ENCODE results near the gene BLID. TPM values are rescaled to one million over a fixed set of nuclear protein-coding genes. Genes with fewer than 3 reads are reported as not detected.

The BLID gene
- polyA plus RNA-seq (ENCODE audit: low read depth in 6 of 6): not detected

- no peaks in the 10 kb centered on the region for H3K36me3 Mint-ChIP-seq
- no peak within 1 kb of the TSS for H3K27ac Mint-ChIP-seq
- DNase-seq (no peak), ATAC-seq (ENCODE audit: low read depth in 2 of 2) (no peak)
- H3K9me3 Mint-ChIP-seq: peaks cover 0 to 3% (median 0%) of the 10 kb centered on the region in 7 donors
- H3K27me3 Mint-ChIP-seq: peaks cover 0 to 19% (median 7%) of the 10 kb centered on the region in 3 donors
- H3K4me3 Mint-ChIP-seq: no peak within 1 kb of the TSS
- no peaks in the 10 kb centered on the region for H3K4me1 Mint-ChIP-seq
Observed at GRCh38 chr11:122115524-122116379, at the start of gene BLID. Gene BLID (minus strand): TSS chr11:122116215. CDS start chr11:122115922, 293 bp downstream.

GRCh38 chr11:122163053-122163819, 47.2 kb upstream of the BLID start:
- Mint-ChIP-seq H3K4me1 (no peaks in the 10 kb centered on the region), H3K27me3 (peaks cover 13 to 19% (median 16%) of the 10 kb centered on the region in 3 donors), H3K27ac (no peak overlapping the region), H3K4me3 (no peak overlapping the region), H3K9me3 (no peaks in the 10 kb centered on the region), H3K36me3 (no peaks in the 10 kb centered on the region)
- ATAC-seq (ENCODE audit: low read depth in 2 of 2) (no peak), DNase-seq (no peak)

- DNase-seq: no peak
- H3K27ac Mint-ChIP-seq: no peak overlapping the region
- peaks cover 2 to 10% (median 3%) of the 10 kb centered on the region in 3 donors for H3K4me1 Mint-ChIP-seq
- no peak overlapping the region for H3K4me3 Mint-ChIP-seq
- no peaks in the 10 kb centered on the region for H3K9me3 Mint-ChIP-seq
- no peak for ATAC-seq (ENCODE audit: low read depth in 2 of 2)
- no peaks in the 10 kb centered on the region for H3K36me3 Mint-ChIP-seq
- H3K27me3 Mint-ChIP-seq: peaks cover 18 to 21% (median 20%) of the 10 kb centered on the region in 3 donors
Observed at GRCh38 chr11:122162095-122162494, 46.1 kb upstream of the BLID start.

- no peaks in the 10 kb centered on the region for H3K9me3 Mint-ChIP-seq
- no peak for DNase-seq
- no peak overlapping the region for H3K4me3 Mint-ChIP-seq
- H3K4me1 Mint-ChIP-seq: peaks cover 4 to 13% (median 9%) of the 10 kb centered on the region in 3 donors
- ATAC-seq (ENCODE audit: low read depth in 2 of 2): no peak
- no peak overlapping the region for H3K27ac Mint-ChIP-seq
- peaks cover 13 to 21% (median 20%) of the 10 kb centered on the region in 3 donors for H3K27me3 Mint-ChIP-seq
- no peaks in the 10 kb centered on the region for H3K36me3 Mint-ChIP-seq
Observed at GRCh38 chr11:122160841-122161590, 45.0 kb upstream of the BLID start.

- Mint-ChIP-seq H3K36me3 (no peaks in the 10 kb centered on the region), H3K4me1 (peaks cover 4 to 13% (median 9%) of the 10 kb centered on the region in 3 donors), H3K9me3 (no peaks in the 10 kb centered on the region), H3K27me3 (peaks cover 13 to 20% (median 14%) of the 10 kb centered on the region in 3 donors), H3K27ac (no peak overlapping the region), H3K4me3 (no peak overlapping the region)
- ATAC-seq (ENCODE audit: low read depth in 2 of 2) (no peak), DNase-seq (no peak)
Observed at GRCh38 chr11:122159861-122160260, 43.8 kb upstream of the BLID start.

GRCh38 chr11:122159173-122159721, 43.2 kb upstream of the BLID start:
- Mint-ChIP-seq H3K27ac (peak overlapping the region in 1 of 6 donors; percentile 36), H3K36me3 (no peaks in the 10 kb centered on the region), H3K9me3 (no peaks in the 10 kb centered on the region), H3K4me3 (no peak overlapping the region), H3K4me1 (peaks cover 4 to 13% (median 9%) of the 10 kb centered on the region in 3 donors), H3K27me3 (peaks cover 13 to 20% (median 16%) of the 10 kb centered on the region in 3 donors)
- ATAC-seq (ENCODE audit: low read depth in 2 of 2) (no peak), DNase-seq (no peak)

GRCh38 chr11:122158171-122158570, 42.2 kb upstream of the BLID start:
- Mint-ChIP-seq H3K4me3 (no peak overlapping the region), H3K9me3 (no peaks in the 10 kb centered on the region)
- ATAC-seq (ENCODE audit: low read depth in 2 of 2): no peak

GRCh38 chr11:122157653-122158161, 41.7 kb upstream of the BLID start:
- Mint-ChIP-seq H3K36me3 (no peaks in the 10 kb centered on the region), H3K27ac (peak overlapping the region in 1 of 6 donors; percentile 39), H3K4me3 (peak overlapping the region in 5 of 8 donors; percentile 12 to 56 (median 34)), H3K4me1 (peaks cover 4 to 13% (median 9%) of the 10 kb centered on the region in 3 donors), H3K9me3 (no peaks in the 10 kb centered on the region), H3K27me3 (peaks cover 13 to 20% (median 19%) of the 10 kb centered on the region in 3 donors)
- ATAC-seq (ENCODE audit: low read depth in 2 of 2): no peak
- no peak for DNase-seq

More at GRCh38 chr11:122158171-122158570, 42.2 kb upstream of the BLID start:
- Mint-ChIP-seq H3K4me1 (peaks cover 4 to 13% (median 9%) of the 10 kb centered on the region in 3 donors), H3K36me3 (no peaks in the 10 kb centered on the region), H3K27ac (peak overlapping the region in 1 of 6 donors; percentile 10), H3K27me3 (peaks cover 13 to 20% (median 19%) of the 10 kb centered on the region in 3 donors)
- no peak for DNase-seq

GRCh38 chr11:122156940-122157382, 40.9 kb upstream of the BLID start:
- H3K4me1 Mint-ChIP-seq: peaks cover 4 to 13% (median 9%) of the 10 kb centered on the region in 3 donors

GRCh38 chr11:122155765-122156527, 39.9 kb upstream of the BLID start:
- peaks cover 17 to 25% (median 20%) of the 10 kb centered on the region in 3 donors for H3K27me3 Mint-ChIP-seq
- ATAC-seq (ENCODE audit: low read depth in 2 of 2) (no peak), DNase-seq (no peak)
- no peak overlapping the region for H3K27ac Mint-ChIP-seq
- H3K9me3 Mint-ChIP-seq: no peaks in the 10 kb centered on the region
- H3K4me1 Mint-ChIP-seq: peaks cover 4 to 13% (median 9%) of the 10 kb centered on the region in 3 donors
- no peaks in the 10 kb centered on the region for H3K36me3 Mint-ChIP-seq
- no peak overlapping the region for H3K4me3 Mint-ChIP-seq

More at GRCh38 chr11:122156940-122157382, 40.9 kb upstream of the BLID start:
- peak overlapping the region in 1 of 6 donors; percentile 75 for H3K27ac Mint-ChIP-seq
- DNase-seq (no peak), ATAC-seq (ENCODE audit: low read depth in 2 of 2) (no peak)
- no peaks in the 10 kb centered on the region for H3K36me3 Mint-ChIP-seq
- peaks cover 17 to 20% (median 19%) of the 10 kb centered on the region in 3 donors for H3K27me3 Mint-ChIP-seq
- no peaks in the 10 kb centered on the region for H3K9me3 Mint-ChIP-seq
- H3K4me3 Mint-ChIP-seq: peak overlapping the region in 6 of 8 donors; percentile 12 to 74 (median 42)

GRCh38 chr11:122154994-122155393, 39.0 kb upstream of the BLID start:
- Mint-ChIP-seq H3K4me3 (no peak overlapping the region), H3K27ac (no peak overlapping the region), H3K36me3 (no peaks in the 10 kb centered on the region), H3K27me3 (peaks cover 12 to 25% (median 21%) of the 10 kb centered on the region in 3 donors), H3K4me1 (peaks cover 4 to 13% (median 9%) of the 10 kb centered on the region in 3 donors), H3K9me3 (no peaks in the 10 kb centered on the region)
- ATAC-seq (ENCODE audit: low read depth in 2 of 2) (no peak), DNase-seq (no peak)

- peaks cover 11 to 24% (median 21%) of the 10 kb centered on the region in 3 donors for H3K27me3 Mint-ChIP-seq
- H3K27ac Mint-ChIP-seq: no peak overlapping the region
- peaks cover 4 to 13% (median 9%) of the 10 kb centered on the region in 3 donors for H3K4me1 Mint-ChIP-seq
- DNase-seq (no peak), ATAC-seq (ENCODE audit: low read depth in 2 of 2) (no peak)
- no peaks in the 10 kb centered on the region for H3K9me3 Mint-ChIP-seq
- no peak overlapping the region for H3K4me3 Mint-ChIP-seq
- H3K36me3 Mint-ChIP-seq: no peaks in the 10 kb centered on the region
Observed at GRCh38 chr11:122154227-122154626, 38.2 kb upstream of the BLID start.
